HEK293 (cell line): ENCODE results near the gene RRAGB.

Source experiments
- CTCF ChIA-PET: fragments of 350-600 bp; formaldehyde crosslinking; extraction: SDS; loops from one replicate; lab custom pipeline; 2021; ENCODE audit warnings: antibody characterized with exemption; lab: Yijun Ruan, JAX
- POLR2A ChIA-PET: fragments of 300-600 bp; formaldehyde crosslinking; extraction: SDS; loops from one replicate; lab custom pipeline; 2020; ENCODE audit warnings: antibody characterized with exemption, inconsistent platforms; lab: Yijun Ruan, JAX
- H3K27ac ChIP-seq: fragments of 200-500 bp; sonication (Bioruptor generic); 2 replicates; pipeline ENCODE4 v1.5.1; 2014; ENCODE audit warnings: low read depth, low read length, control low read depth, inconsistent platforms; ENCODE audit errors: extremely low read depth
- H3K36me3 ChIP-seq, 2 experiments: fragments of 200-500 bp in 1 of 2; sonication (Bioruptor generic) in 1 of 2; 1 replicate in 1 of 2; 2 replicates in 1 of 2; pipeline ENCODE4 v1.5.1; 2014 to 2017; ENCODE audit warnings: inconsistent platforms in 2 of 2, low read length in 2 of 2; ENCODE audit not compliant: control insufficient read depth in 2 of 2, insufficient read depth in 1 of 2
- H3K4me1 ChIP-seq: fragments of 200-500 bp; sonication (Bioruptor generic); 2 replicates; pipeline ENCODE4 v1.5.1; 2014; ENCODE audit warnings: mild to moderate bottlenecking, low read length, inconsistent platforms; ENCODE audit not compliant: control insufficient read depth, insufficient read depth
- H3K4me3 ChIP-seq: 2 replicates; pipeline ENCODE4 v1.5.1; 2011; ENCODE audit warnings: low read depth, mild to moderate bottlenecking, control low read depth, low read length, moderate library complexity
- H3K9me3 ChIP-seq: fragments of 200-500 bp; sonication (Bioruptor generic); 2 replicates; pipeline ENCODE4 v1.5.1; 2014; ENCODE audit warnings: low read depth, low read length, inconsistent platforms; ENCODE audit not compliant: control insufficient read depth, insufficient read depth
- MEIS1 ChIP-seq: sonication (generic); formaldehyde crosslinking; IDR thresholded peaks from 2 replicates; pipeline ENCODE4 v1.8.1; 2022; ENCODE audit warnings: missing genetic modification reagents, mild to moderate bottlenecking, borderline replicate concordance
- RBAK ChIP-seq: fragments of 450-650 bp; formaldehyde crosslinking; IDR thresholded peaks from 2 replicates; pipeline ENCODE4 v1.5.1; 2016; ENCODE audit warnings: missing biosample characterization, missing genetic modification characterization
- REPIN1 ChIP-seq: fragments of 450-650 bp; formaldehyde crosslinking; IDR thresholded peaks from 2 replicates; pipeline ENCODE4 v1.5.1; 2017; ENCODE audit warnings: missing biosample characterization, missing genetic modification characterization, low read depth
- REST ChIP-seq: fragments of 450-650 bp; formaldehyde crosslinking; IDR thresholded peaks from 2 replicates; pipeline ENCODE4 v1.5.1; 2016; ENCODE audit warnings: missing biosample characterization, missing genetic modification characterization
- SP7 ChIP-seq: fragments of 450-650 bp; formaldehyde crosslinking; IDR thresholded peaks from 2 replicates; pipeline ENCODE4 v1.5.1; 2016; ENCODE audit warnings: missing biosample characterization, missing genetic modification characterization
- ZFP3 ChIP-seq: fragments of 450-650 bp; formaldehyde crosslinking; IDR thresholded peaks from 2 replicates; pipeline ENCODE4 v1.5.1; 2016; ENCODE audit warnings: low read depth, missing biosample characterization, missing genetic modification characterization
- ZNF169 ChIP-seq: fragments of 450-650 bp; formaldehyde crosslinking; IDR thresholded peaks from 2 replicates; pipeline ENCODE4 v1.5.1; 2016; ENCODE audit warnings: missing biosample characterization, missing genetic modification characterization
- ZNF239 ChIP-seq: fragments of 450-650 bp; formaldehyde crosslinking; IDR thresholded peaks from 2 replicates; pipeline ENCODE4 v1.5.1; 2016; ENCODE audit warnings: missing biosample characterization, missing genetic modification characterization
- ZNF26 ChIP-seq: fragments of 450-650 bp; formaldehyde crosslinking; IDR thresholded peaks from 2 replicates; pipeline ENCODE4 v1.5.1; 2016; ENCODE audit warnings: missing biosample characterization, missing genetic modification characterization
- ZNF280C ChIP-seq: fragments of 450-650 bp; formaldehyde crosslinking; IDR thresholded peaks from 2 replicates; pipeline ENCODE4 v1.5.1; 2016; ENCODE audit warnings: missing biosample characterization, missing genetic modification characterization
- ZNF280D ChIP-seq: fragments of 450-650 bp; formaldehyde crosslinking; IDR thresholded peaks from 2 replicates; pipeline ENCODE4 v1.5.1; 2016; ENCODE audit warnings: missing biosample characterization, missing genetic modification characterization
- ZNF341 ChIP-seq: fragments of 450-650 bp; formaldehyde crosslinking; IDR thresholded peaks from 2 replicates; pipeline ENCODE4; 2016; ENCODE audit warnings: low read depth, missing biosample characterization, missing genetic modification characterization
- ZNF350 ChIP-seq: fragments of 450-650 bp; formaldehyde crosslinking; IDR thresholded peaks from 2 replicates; pipeline ENCODE4 v1.5.0; 2017; ENCODE audit warnings: missing biosample characterization, mild to moderate bottlenecking, missing genetic modification characterization
- ZNF37A ChIP-seq: fragments of 450-650 bp; IDR thresholded peaks from 2 replicates; pipeline ENCODE4 v1.5.1; 2018; ENCODE audit warnings: missing biosample characterization, missing genetic modification characterization
- ZNF510 ChIP-seq: fragments of 450-650 bp; formaldehyde crosslinking; IDR thresholded peaks from 2 replicates; pipeline ENCODE4 v1.5.1; 2018; ENCODE audit warnings: mild to moderate bottlenecking, missing genetic modification characterization, missing biosample characterization; ENCODE audit not compliant: insufficient replicate concordance
- ZNF555 ChIP-seq: fragments of 450-650 bp; formaldehyde crosslinking; conservative IDR thresholded peaks from 2 replicates; pipeline ENCODE4 v1.5.1; 2017; ENCODE audit warnings: missing biosample characterization, mild to moderate bottlenecking, missing genetic modification characterization, inconsistent platforms
- ZNF629 ChIP-seq: fragments of 450-650 bp; formaldehyde crosslinking; IDR thresholded peaks from 2 replicates; pipeline ENCODE4 v1.5.1; 2017; ENCODE audit warnings: missing biosample characterization, missing genetic modification characterization
- ZNF645 ChIP-seq: fragments of 450-650 bp; formaldehyde crosslinking; IDR thresholded peaks from 2 replicates; pipeline ENCODE4; 2016; ENCODE audit warnings: missing biosample characterization, missing genetic modification characterization
- ZNF776 ChIP-seq: fragments of 450-650 bp; formaldehyde crosslinking; IDR thresholded peaks from 2 replicates; pipeline ENCODE4 v1.5.0; 2017; ENCODE audit warnings: missing biosample characterization, missing genetic modification characterization, borderline replicate concordance
- TF ChIP-seq, protein P1 (sequence below): fragments of 450-650 bp; formaldehyde crosslinking; IDR thresholded peaks from 2 replicates; pipeline ENCODE4 v1.5.1; 2016; ENCODE audit warnings: missing biosample characterization, missing genetic modification characterization, borderline replicate concordance

Gene RRAGB

GRCh38 chrX:55738969-55739368 is 21.4 kb downstream of the RRAGB start:
- H3K4me3 ChIP-seq: no peak overlapping the region
- H3K36me3 ChIP-seq: peaks cover 0 to 43% of the 10 kb centered on the region in 2 experiments; a peak in 1 of 3 replicates
- CTCF ChIA-PET: no interaction called here
- H3K4me1 ChIP-seq: no peaks in the 10 kb centered on the region
- H3K9me3 ChIP-seq: no peaks in the 10 kb centered on the region
- TF ChIP-seq ZNF776 (tag by site-specific recombination) (no peak), RBAK (tag by site-specific recombination) (no peak), ZFP3 (tag by site-specific recombination) (no peak), ZNF350 (tag by site-specific recombination) (no peak), ZNF169 (tag by site-specific recombination) (no peak), MEIS1 (CRISPR knock-in tag) (no peak), ZNF341 (tag by site-specific recombination) (no peak), ZNF280C (tag by site-specific recombination) (no peak), ZNF645 (tag by site-specific recombination) (no peak), ZNF26 (no peak), ZNF37A (no peak), ZNF239 (tag by site-specific recombination) (no peak), ZNF510 (tag by site-specific recombination) (no peak), SP7 (tag by site-specific recombination) (no peak)
- TF ChIP-seq, protein P1, sequence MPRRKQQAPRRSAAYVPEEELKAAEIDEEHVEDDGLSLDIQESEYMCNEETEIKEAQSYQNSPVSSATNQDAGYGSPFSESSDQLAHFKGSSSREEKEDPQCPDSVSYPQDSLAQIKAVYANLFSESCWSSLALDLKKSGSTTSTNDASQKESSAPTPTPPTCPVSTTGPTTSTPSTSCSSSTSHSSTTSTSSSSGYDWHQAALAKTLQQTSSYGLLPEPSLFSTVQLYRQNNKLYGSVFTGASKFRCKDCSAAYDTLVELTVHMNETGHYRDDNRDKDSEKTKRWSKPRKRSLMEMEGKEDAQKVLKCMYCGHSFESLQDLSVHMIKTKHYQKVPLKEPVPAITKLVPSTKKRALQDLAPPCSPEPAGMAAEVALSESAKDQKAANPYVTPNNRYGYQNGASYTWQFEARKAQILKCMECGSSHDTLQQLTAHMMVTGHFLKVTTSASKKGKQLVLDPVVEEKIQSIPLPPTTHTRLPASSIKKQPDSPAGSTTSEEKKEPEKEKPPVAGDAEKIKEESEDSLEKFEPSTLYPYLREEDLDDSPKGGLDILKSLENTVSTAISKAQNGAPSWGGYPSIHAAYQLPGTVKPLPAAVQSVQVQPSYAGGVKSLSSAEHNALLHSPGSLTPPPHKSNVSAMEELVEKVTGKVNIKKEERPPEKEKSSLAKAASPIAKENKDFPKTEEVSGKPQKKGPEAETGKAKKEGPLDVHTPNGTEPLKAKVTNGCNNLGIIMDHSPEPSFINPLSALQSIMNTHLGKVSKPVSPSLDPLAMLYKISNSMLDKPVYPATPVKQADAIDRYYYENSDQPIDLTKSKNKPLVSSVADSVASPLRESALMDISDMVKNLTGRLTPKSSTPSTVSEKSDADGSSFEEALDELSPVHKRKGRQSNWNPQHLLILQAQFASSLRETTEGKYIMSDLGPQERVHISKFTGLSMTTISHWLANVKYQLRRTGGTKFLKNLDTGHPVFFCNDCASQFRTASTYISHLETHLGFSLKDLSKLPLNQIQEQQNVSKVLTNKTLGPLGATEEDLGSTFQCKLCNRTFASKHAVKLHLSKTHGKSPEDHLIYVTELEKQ (tag by site-specific recombination): no peak
- H3K27ac ChIP-seq: no peak overlapping the region
- POLR2A ChIA-PET: interaction anchor here (0.6 kb wide), 1 partner anchor 1637 kb away, joined by 3 read pairs; no protein-coding TSS in a partner anchor

GRCh38 chrX:55742649-55743048 is 25.1 kb downstream of the RRAGB start:
- ChIA-PET POLR2A (no interaction called here), CTCF (interaction anchor here (0.7 kb wide), 1 partner anchor 250 kb away, joined by 3 read pairs; no protein-coding TSS in a partner anchor)
- TF ChIP-seq ZNF350 (tag by site-specific recombination) (no peak), REPIN1 (no peak), ZNF629 (tag by site-specific recombination) (no peak), ZNF280D (tag by site-specific recombination) (no peak), ZNF555 (tag by site-specific recombination) (no peak), REST (tag by site-specific recombination) (no peak)

More at GRCh38 chrX:55742649-55743048, 25.1 kb downstream of the RRAGB start:
- no peaks in the 10 kb centered on the region for H3K9me3 ChIP-seq
- H3K4me1 ChIP-seq: no peaks in the 10 kb centered on the region
- no peak overlapping the region for H3K4me3 ChIP-seq
- no peak overlapping the region for H3K27ac ChIP-seq
- peaks cover 0 to 49% of the 10 kb centered on the region in 2 experiments; a peak in 1 of 3 replicates for H3K36me3 ChIP-seq
